ENCODE data around the gene MYADM. TPM values are rescaled to one million over a fixed set of nuclear protein-coding genes. Genes with fewer than 3 reads are reported as not detected.
"Not testable (repeated sequence)": the region's sequence is repeated elsewhere in the genome, so short reads cannot be mapped to it uniquely, and the experiment has no call there.

The MYADM gene
- total RNA-seq, 1 experiment from 2014 or later = 34.1 TPM

GRCh38 chr19:53853707-53854106 lies 14.0 kb upstream of the MYADM start:
- Histone ChIP-seq H3K4me1 (0 out of 2 replicates have a peak, but pooled peaks cover 2% of the 10 kb centered on the region), H3K27ac (no peak overlapping the region), H3K9me3 (replicated peaks) (no peaks in the 10 kb centered on the region), H3K4me3 (no peak overlapping the region), H3K27me3 (no peaks in the 10 kb centered on the region), H3K36me3 (no peaks in the 10 kb centered on the region)
- DNase-seq = no peak

GRCh38 chr19:53864308-53864836 lies 3.3 kb upstream of the MYADM start:
- no peak overlapping the region for H3K4me3 ChIP-seq
- H3K36me3 ChIP-seq = no peaks in the 10 kb centered on the region
- DNase-seq = no peak
- H3K4me1 ChIP-seq = peaks cover 4% of the 10 kb centered on the region
- no peaks in the 10 kb centered on the region for H3K27me3 ChIP-seq
- no peaks in the 10 kb centered on the region for H3K9me3 ChIP-seq (replicated peaks)
- no peak overlapping the region for H3K27ac ChIP-seq

DNA sequence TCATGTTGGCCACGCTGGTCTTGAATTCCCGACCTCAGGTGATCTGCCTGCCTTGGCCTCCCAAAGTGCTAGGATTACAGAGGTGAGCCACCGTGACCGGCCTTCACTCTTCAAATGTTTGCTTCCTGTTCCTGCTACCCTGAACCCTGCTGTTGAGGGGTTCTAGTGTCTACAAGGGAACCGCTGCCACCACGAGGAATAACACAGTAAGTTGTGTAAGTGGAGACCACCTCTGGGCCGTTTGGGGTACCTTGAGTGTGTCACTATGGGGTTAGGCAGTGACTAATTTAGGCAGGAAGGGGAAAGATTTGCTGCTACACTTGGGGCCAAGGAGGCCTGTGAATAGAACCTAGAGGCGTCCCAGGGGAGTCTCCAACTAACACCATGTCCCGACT lies 2.2 kb upstream of the MYADM start:
- peaks cover 4% of the 10 kb centered on the region for H3K4me1 ChIP-seq
- H3K9me3 ChIP-seq (replicated peaks) = no peaks in the 10 kb centered on the region
- DNase-seq = peak; percentile 42 to 56
- H3K36me3 ChIP-seq = 0 out of 2 replicates have a peak, but pooled peaks cover under 1% of the 10 kb centered on the region
- H3K27me3 ChIP-seq = no peaks in the 10 kb centered on the region
- peak overlapping the region; percentile 49 for H3K27ac ChIP-seq
- H3K4me3 ChIP-seq = peak overlapping the region; percentile 58

- H3K36me3 ChIP-seq = 0 out of 2 replicates have a peak, but pooled peaks cover 2% of the 10 kb centered on the region
- H3K4me3 ChIP-seq = peak overlapping the region; percentile 58
- H3K9me3 ChIP-seq (replicated peaks) = no peaks in the 10 kb centered on the region
- no peaks in the 10 kb centered on the region for H3K27me3 ChIP-seq
- peak; percentile 63 to 77 for DNase-seq
- peak overlapping the region; percentile 51; the same call in 1 of the 2 replicates for H3K27ac ChIP-seq
- H3K4me1 ChIP-seq = peaks cover 4% of the 10 kb centered on the region
Measured at GRCh38 chr19:53865918-53866864, 1.5 kb upstream of the MYADM start.

DNA sequence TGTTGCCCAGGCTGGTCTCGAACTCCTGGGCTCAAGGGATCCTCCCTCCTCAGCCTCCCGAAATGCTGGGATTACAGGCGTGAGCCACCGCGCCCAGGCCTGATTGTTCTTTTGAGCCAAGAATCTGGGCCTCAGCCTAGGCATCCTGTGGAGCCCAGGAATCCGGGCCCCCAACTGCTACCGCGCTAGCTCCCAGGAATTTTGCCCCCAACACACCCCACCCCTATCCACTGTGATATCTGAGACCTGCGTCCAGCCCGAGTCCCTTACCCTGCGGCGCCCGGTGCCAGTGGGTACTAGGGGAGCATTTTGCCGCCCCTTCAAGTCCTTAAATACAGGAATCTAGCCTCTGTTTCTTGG lies 838 bp upstream of the MYADM start:
- peaks cover 4% of the 10 kb centered on the region for H3K4me1 ChIP-seq
- peak in 1 of 2 experiments; percentile 39 for DNase-seq
- peak overlapping the region; percentile 51 for H3K27ac ChIP-seq
- peak overlapping the region; percentile 58 for H3K4me3 ChIP-seq
- no peaks in the 10 kb centered on the region for H3K27me3 ChIP-seq
- no peaks in the 10 kb centered on the region for H3K9me3 ChIP-seq (replicated peaks)
- H3K36me3 ChIP-seq = 0 out of 2 replicates have a peak, but pooled peaks cover 2% of the 10 kb centered on the region

DNA sequence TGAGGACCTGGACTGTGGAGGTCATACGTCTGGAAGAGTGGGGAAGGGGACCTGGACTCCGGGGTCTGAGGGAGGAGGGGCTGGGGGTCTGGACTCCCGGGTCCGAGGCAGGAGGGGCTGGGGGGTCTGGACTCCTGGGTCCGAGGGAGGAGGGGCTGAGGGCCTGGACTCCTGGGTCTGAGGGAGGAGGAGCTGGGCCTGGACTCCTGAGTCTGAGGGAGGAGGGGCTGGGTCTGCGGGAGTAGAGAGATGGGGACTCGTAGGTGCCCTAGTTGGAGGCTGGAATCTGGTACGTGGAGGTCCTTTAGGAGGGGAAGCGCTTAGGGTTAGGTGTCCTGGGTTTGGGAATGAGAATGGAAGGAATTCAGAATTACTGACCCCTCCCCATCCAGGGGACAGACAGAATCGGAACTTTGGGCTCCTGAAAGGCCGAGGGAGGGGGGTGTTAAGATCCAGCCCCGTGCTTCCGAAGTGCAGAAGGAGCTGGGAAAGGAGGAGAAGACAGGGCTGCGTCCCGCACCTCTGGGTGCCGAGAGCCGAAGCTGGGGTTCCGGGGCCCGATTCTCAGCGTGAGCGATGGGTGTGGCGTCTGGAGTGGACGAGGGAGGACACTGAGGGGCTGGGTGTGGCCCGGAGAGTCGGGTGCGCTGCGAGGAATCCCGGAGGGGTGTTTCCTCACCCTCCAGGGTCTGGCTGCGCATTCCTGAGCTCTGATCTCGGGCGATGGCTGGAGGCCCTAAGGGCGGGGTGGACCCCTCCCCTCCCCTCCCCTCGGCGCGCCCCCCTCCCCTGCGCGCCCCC lies 608 bp downstream of the MYADM start:
- H3K4me1 ChIP-seq = peaks cover 4% of the 10 kb centered on the region
- peak overlapping the region; percentile 84 for H3K27ac ChIP-seq
- H3K4me3 ChIP-seq = peak overlapping the region; percentile 74
- no peaks in the 10 kb centered on the region for H3K27me3 ChIP-seq
- DNase-seq = peak; percentile 57 to 58
- no peaks in the 10 kb centered on the region for H3K9me3 ChIP-seq (replicated peaks)
- 0 out of 2 replicates have a peak, but pooled peaks cover 2% of the 10 kb centered on the region for H3K36me3 ChIP-seq

GRCh38 chr19:53868892-53869804 lies 1.5 kb downstream of the MYADM start:
- peak; percentile 78 to 82 for DNase-seq
- Histone ChIP-seq H3K4me3 (peak overlapping the region; percentile 74), H3K9me3 (replicated peaks) (no peaks in the 10 kb centered on the region), H3K27ac (peak overlapping the region; percentile 84), H3K36me3 (0 out of 2 replicates have a peak, but pooled peaks cover 5% of the 10 kb centered on the region), H3K4me1 (peaks cover 4% of the 10 kb centered on the region), H3K27me3 (no peaks in the 10 kb centered on the region)

GRCh38 chr19:53869805-53870484 lies 2.3 kb downstream of the MYADM start:
- H3K27me3 ChIP-seq; H3K36me3 ChIP-seq; DNase-seq; H3K4me1 ChIP-seq; H3K9me3 ChIP-seq (replicated peaks): not testable (repeated sequence)
- Histone ChIP-seq H3K4me3 (peak overlapping the region; percentile 74), H3K27ac (peak overlapping the region; percentile 84)

DNA sequence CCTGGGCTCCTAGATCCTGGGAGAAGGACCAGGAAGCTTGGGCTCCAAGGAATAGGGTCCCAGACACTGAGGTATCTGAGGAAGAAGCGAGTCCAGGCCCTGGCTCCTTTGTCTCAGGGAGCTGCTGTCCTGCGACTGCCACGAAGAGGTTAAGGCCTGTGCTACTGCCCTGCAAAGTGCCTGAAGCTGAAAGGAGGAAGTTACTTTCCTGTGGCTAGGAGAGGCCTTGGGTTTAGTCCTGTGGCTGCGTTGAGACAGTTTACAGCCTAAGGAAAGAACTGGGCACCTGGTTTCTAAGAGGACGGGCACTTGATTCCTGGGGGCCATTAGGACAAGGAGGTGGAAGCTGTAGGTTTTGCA lies 2.8 kb downstream of the MYADM start:
- peaks cover 4% of the 10 kb centered on the region for H3K4me1 ChIP-seq
- DNase-seq = no peak

DNA sequence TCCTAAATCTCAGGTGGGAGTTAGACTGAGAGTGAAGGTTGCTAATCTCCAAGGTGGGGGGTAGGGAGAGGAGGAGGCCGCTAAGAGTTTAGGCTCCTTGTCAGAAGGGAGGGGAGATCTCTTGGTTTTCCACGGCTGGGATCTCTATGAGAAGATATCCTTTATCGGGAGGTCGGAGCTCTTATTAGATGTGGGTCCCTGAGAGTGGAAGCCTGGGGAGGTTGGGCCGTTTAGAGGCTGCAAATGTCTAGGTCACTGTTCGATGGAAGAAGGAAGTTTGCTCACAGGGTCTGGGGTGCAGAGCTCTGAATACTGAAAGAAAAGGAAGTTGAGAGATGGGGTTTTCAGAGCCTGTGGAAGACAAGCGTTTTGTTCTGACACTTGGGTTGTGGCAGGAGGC lies 3.8 kb downstream of the MYADM start:
- Histone ChIP-seq H3K4me3 (no peak overlapping the region), H3K27me3 (no peaks in the 10 kb centered on the region), H3K4me1 (peaks cover 4% of the 10 kb centered on the region), H3K36me3 (peaks cover 9% of the 10 kb centered on the region; the same call in 1 of the 2 replicates), H3K27ac (no peak overlapping the region), H3K9me3 (replicated peaks) (no peaks in the 10 kb centered on the region)
- DNase-seq = no peak

More for the DNA sequence above, 2.8 kb downstream of the MYADM start:
- H3K9me3 ChIP-seq (replicated peaks) = no peaks in the 10 kb centered on the region
- H3K27me3 ChIP-seq = no peaks in the 10 kb centered on the region
- H3K4me3 ChIP-seq = no peak overlapping the region
- peaks cover 7% of the 10 kb centered on the region; the same call in 1 of the 2 replicates for H3K36me3 ChIP-seq
- H3K27ac ChIP-seq = no peak overlapping the region

- Histone ChIP-seq H3K4me1 (no peaks in the 10 kb centered on the region), H3K9me3 (replicated peaks) (no peaks in the 10 kb centered on the region), H3K27ac (no peak overlapping the region), H3K27me3 (no peaks in the 10 kb centered on the region), H3K4me3 (no peak overlapping the region), H3K36me3 (peaks cover 9% of the 10 kb centered on the region; the same call in 1 of the 2 replicates)
- DNase-seq = no peak
Measured at GRCh38 chr19:53872762-53873161, 5.1 kb downstream of the MYADM start.

GRCh38 chr19:53873773-53874605 lies 6.3 kb downstream of the MYADM start:
- Histone ChIP-seq H3K4me3 (no peak overlapping the region), H3K9me3 (replicated peaks) (no peaks in the 10 kb centered on the region), H3K36me3 (peaks cover 9% of the 10 kb centered on the region; the same call in 1 of the 2 replicates), H3K4me1 (no peaks in the 10 kb centered on the region), H3K27ac (no peak overlapping the region), H3K27me3 (no peaks in the 10 kb centered on the region)
- DNase-seq = no peak

DNA sequence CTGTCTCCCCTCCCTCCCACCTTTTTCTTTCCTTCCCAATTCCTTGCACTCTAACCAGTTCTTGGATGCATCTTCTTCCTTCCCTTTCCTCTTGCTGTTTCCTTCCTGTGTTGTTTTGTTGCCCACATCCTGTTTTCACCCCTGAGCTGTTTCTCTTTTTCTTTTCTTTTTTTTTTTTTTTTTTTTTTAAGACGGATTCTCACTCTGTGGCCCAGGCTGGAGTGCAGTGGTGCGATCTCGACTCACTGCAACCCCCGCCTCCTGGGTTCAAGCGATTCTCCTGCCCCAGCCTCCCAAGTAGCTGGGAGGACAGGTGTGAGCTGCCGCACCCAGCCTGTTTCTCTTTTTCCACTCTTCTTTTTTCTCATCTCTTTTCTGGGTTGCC lies 6.9 kb downstream of the MYADM start:
- H3K4me1 ChIP-seq = no peaks in the 10 kb centered on the region
- DNase-seq = no peak
- no peaks in the 10 kb centered on the region for H3K9me3 ChIP-seq (replicated peaks)
- peaks cover 9% of the 10 kb centered on the region; the same call in 1 of the 2 replicates for H3K36me3 ChIP-seq
- H3K4me3 ChIP-seq = no peak overlapping the region
- no peaks in the 10 kb centered on the region for H3K27me3 ChIP-seq
- no peak overlapping the region for H3K27ac ChIP-seq
